HG03342 (cell line): ENCODE measurements around the gene TLE4.
"Not testable (repeated sequence)": the region's sequence is repeated elsewhere in the genome, so short reads cannot be mapped to it uniquely, and the experiment has no call there.

Source experiments
- ATAC-seq: cut with Tn5 transposase; IDR thresholded peaks from one replicate; pipeline ENCODE4 v1.9.1; 2021; ENCODE audit warnings: mild to moderate bottlenecking, moderate library complexity; ENCODE audit not compliant: unreplicated experiment

Gene TLE4

DNA sequence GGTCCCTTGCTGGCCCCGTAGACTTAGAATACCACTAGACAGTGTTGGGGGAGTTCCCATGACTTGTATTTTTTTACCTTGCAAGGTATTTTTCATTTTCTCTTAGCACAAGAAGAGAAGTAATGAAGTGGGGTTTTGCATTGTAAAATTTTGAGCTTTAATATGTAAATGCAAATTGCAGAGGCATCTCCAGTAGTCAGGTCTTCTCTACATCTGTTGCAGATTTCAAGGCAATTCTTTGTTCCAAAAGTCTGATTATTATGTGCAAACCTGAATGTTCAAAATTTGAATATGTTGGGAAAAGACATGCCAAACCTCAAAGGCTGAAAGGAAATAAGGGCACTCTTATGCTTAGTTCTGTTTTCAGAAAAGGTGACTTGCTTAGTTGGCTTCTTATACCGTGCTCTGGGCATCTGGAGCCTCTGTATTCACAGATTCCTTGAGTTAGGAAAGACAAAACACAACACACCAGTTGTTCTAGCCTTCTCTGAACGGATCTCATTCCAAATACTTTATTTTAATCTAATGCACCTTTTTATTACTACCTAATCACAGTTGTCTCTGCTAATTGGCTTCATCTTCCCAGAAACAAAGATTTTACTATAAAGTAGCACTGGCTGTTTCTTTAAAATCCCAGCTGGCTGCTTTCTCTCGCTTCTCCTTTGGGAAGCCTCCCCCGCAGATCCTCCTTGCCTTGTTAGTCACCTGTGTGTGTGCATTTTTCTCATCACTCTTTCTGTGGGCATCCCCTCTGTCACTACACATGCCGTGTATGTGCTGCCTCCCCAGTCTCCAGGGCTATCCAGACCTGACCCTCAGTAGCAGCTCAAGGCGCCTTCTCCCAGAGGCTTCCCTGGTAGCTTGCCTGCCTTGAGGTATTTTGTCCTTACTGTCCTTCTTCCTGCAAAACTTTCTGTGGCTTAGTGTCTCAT, 138.2 kb downstream of the TLE4 start:
- no peak for ATAC-seq

DNA sequence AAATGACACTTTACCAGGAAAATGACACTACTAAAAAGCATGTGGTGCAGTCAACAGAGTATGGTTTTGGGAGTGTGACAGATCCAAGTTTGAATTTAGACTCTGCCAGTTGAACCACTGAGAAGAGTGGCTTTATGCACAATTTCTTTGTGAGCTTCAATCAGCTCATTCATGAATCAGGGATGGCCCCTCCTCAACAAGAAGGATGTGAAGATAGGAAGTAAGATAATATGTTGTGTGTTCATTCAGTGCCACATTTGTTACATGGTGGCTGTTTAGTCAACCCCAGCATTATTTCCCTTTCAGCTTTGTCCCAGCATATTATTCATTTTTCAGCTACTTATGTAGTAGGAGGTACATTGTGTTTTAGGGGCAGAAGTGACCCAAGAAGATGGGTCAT, 140.1 kb downstream of the TLE4 start:
- no peak for ATAC-seq

DNA sequence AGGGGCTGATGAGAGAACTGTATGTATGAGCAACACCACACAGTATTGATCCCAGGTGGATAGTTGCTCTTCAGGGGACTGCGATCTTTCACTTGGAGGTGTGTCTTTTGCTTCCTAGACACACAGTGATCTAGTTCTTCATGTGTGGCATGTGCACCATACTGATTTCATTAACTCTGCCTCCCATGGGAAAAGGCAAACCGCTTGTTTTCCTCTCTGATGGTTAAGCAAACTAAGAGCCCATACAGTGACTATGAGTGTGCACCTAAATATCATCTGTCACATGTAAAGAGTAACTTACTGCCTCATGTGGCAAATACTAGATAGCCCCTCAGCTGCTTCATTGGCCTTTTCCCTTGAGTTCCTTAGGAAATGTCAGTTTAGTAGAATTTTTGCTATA, 147.3 kb downstream of the TLE4 start:
- ATAC-seq, result no peak

DNA sequence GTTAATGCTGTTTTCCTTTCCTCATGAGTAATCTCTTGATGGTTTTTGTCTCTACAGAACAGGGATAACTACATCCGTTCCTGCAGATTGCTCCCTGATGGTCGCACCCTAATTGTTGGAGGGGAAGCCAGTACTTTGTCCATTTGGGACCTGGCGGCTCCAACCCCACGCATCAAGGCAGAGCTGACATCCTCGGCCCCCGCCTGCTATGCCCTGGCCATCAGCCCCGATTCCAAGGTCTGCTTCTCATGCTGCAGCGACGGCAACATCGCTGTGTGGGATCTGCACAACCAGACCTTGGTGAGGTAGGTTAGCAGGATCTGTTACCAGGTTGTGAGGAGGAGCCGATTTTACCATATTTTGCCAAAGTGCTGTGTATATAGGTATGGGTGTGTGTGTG, 148.2 kb downstream of the TLE4 start:
- no peak for ATAC-seq

DNA sequence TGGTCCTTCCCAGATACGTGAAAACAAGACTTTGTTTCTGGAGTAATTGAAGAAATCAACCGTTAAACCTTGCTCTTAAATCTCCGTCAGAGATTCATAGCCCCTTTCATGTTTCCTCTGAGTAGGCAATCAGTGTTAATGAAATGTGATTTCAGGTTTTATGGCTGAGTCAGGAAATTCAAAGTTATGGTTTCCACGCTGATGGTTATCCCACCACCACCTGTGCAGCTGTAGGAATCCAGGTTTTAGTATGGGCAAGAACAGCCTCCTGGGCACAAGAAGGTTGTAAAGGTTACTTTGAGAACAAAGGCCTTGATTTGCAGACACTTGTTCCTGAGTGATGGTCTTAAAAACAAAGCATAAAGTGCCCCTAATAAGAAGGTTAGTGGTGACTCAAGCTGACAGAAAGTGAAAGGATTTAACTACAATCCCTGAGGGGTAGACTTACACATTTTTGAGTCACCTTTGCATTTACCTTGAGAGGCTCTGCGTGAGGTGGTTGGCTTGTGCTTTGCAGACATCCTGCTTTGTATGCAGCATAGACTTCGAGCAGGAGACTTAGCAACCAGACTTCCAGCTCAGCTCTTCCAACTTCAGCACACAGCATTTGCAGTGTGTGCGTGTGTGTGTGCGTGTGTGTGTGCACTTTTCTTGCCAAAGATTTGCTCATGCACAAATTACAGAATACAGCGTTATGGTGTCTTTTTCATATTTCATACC, 159.6 kb downstream of the TLE4 start:
- peak; percentile 94 for ATAC-seq

- no peak for ATAC-seq
Observed at GRCh38 chr9:79735023-79735779, 163.4 kb downstream of the TLE4 start.

- no peak for ATAC-seq
Observed at GRCh38 chr9:79736051-79736450, 164.3 kb downstream of the TLE4 start.

- ATAC-seq, result no peak
Observed at GRCh38 chr9:79741381-79741780, 169.6 kb downstream of the TLE4 start.

GRCh38 chr9:79742110-79742721, 170.5 kb downstream of the TLE4 start:
- no peak for ATAC-seq

DNA sequence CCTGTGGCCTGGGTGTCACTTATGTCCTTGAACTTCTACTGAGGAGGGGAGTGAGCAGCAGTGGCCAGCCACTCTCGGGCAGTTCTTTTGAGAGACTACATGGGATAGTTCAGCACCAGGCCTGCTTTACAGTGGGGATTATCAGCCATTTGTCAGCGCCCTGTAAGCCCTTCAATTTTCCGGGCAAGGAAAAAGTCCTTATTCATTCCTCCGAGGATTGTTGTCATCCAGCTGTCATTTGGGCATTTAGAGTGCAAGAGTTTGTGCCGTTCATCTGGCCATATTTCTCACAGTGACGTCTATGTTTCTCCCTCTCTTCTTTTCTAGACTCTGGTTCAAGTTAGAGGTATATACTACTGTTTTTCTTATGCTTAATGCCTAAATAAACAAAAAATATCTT, 172.8 kb downstream of the TLE4 start:
- ATAC-seq, result no peak

DNA sequence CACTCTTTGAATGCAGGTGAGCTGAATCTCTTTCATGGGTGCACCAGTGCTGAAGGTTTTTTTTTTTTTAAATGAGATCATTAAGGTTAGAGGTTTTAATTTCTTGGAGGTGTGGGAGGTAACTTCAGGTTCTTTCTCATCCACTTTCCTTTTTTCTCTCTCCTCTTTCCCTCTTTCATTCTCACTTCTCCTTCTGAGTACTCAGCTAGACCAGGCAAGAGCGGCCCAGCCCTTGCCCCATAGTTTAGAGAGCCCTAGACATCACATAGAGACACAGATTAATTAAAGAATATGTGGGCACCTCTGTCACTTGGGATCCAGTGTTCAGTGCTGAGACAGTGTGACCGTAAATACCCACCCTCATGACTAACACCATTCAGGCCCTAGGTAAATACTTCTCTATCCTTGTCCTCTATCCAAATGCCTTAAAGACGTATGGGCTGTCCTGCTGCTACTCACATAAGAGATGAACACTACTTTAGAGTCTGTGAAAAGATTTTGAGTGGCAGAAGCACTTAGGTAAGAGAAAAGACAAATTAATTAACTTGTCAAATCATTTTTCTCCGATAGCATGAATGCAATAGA, 174.1 kb downstream of the TLE4 start:
- no peak for ATAC-seq

GRCh38 chr9:79751895-79752466, 180.2 kb downstream of the TLE4 start:
- ATAC-seq, result not testable (repeated sequence)

DNA sequence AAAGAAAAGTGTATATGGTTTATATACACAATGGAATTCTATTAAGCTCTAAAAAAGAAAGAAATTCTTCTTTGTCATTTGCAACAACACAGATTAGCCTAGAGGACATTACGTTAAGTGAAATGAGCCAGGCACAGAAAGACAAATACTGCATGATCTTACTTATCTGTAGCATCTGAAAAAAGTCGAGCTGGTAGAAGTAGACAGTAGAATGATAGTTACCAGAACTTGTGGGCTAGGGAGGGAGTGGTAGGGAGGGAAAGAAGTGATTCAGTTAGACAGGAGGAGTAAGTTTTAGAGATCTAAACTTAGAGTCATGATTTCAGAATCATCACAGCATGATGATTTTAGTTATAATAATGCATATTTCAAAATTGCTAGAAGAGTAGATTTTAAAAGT, 184.6 kb downstream of the TLE4 start:
- no peak for ATAC-seq

- ATAC-seq, result no peak
Observed at GRCh38 chr9:79757074-79757473, 185.3 kb downstream of the TLE4 start.

- no peak for ATAC-seq
Observed at GRCh38 chr9:79757881-79758669, 186.3 kb downstream of the TLE4 start.

- no peak for ATAC-seq
Observed at GRCh38 chr9:79759460-79759859, 187.7 kb downstream of the TLE4 start.

GRCh38 chr9:79762070-79762469, 190.3 kb downstream of the TLE4 start:
- ATAC-seq, result no peak

GRCh38 chr9:79763671-79764285, 192.0 kb downstream of the TLE4 start:
- ATAC-seq, result no peak

GRCh38 chr9:79764374-79764773, 192.6 kb downstream of the TLE4 start:
- no peak for ATAC-seq
